ENCODE data around the gene SPSB4.

GRCh38 chr3:141056751-141057171 is 5.6 kb downstream of the SPSB4 start:
- TF ChIP-seq CTCF (conservative IDR thresholded peaks at IDR 0.05; ENCODE audit: low read length) (no peak), EZH2phosphoT487 (IDR thresholded peaks at IDR 0.05; ENCODE audit: borderline replicate concordance, low read depth, low read length) (no peak)
